ENCODE data around the gene SRPK2.
"Not testable (repeated sequence)": the region's sequence is repeated elsewhere in the genome, so short reads cannot be mapped to it uniquely, and the experiment has no call there.

Gene SRPK2

DNA sequence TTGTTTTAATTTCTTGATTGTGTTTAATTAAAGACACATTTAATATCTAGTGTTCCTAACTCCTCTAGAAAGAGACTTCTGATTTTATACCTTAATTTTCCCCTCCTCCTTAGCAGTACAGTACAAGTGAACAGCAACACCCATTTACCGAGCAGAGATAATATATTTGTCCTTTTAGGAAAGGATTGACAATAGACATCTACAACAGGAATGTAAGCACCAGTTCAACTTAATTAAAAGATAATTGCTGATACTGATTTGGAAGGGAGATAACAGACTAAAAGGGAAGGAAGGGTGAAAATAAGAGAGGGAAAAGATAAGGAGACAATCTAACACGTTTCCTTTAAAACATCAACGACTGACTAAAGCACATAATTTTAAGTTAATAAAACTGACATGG, 119.3 kb downstream of the SRPK2 start:
- Histone ChIP-seq H3K27me3 (no peaks in the 10 kb centered on the region), H3K9me3 (no peaks in the 10 kb centered on the region), H3K27ac (peak overlapping the region; percentile 38), H4K20me1 (peaks cover 46% of the 10 kb centered on the region; the same call in 1 of the 2 replicates), H3K4me1 (peaks cover 32% of the 10 kb centered on the region), H3K36me3 (0 out of 2 replicates have a peak, but pooled peaks cover 2% of the 10 kb centered on the region), H3K9ac (peak overlapping the region; percentile 72; the same call in 1 of the 2 replicates), H3K4me2 (peak overlapping the region; percentile 73), H3K4me3 (peak overlapping the region; percentile 53; the same call in 1 of the 2 replicates)
- TF ChIP-seq Cebpa-rat (IDR thresholded peaks at IDR 0.05), result no peak

DNA sequence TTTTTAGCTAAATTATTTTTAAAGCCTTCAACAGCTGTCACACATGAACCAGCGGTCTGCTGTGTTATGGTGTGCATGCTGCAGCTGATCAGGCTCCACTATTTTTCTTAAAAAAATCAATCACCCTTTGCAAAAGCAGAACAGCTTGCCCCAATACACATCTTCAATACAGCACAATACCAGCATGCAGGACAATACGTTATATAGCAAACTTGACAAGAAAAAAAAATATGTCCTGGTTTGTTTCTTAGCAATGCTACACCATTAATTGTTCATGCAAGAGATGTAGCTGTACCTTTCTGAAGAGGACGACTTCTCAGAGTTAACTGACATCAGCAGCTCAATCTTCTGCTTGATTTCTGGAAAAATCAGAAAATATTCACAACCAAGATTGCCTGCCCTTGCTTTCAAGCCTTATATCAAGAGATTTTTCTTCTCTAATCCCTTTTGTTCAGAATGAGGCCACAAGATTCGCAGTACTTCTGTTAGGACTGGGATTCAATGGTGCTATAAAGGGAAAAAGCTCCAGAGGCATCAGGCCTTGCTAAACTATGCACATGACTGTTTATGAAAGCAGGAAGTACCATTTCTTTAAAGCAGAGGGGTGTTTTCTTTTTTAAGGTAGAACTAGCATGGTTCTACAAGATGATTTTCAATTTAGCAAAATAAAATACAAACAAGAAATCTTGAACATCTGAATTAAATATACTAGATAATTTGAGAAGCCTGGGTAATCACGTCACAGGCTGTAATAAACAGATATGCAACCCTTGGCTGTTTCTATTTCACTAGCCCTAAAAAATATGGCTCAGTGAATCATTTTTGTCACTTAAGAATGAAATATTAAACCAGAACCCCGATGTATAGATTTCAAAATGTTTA, 120.0 kb downstream of the SRPK2 start:
- Histone ChIP-seq H3K27ac (peak overlapping the region; percentile 38), H4K20me1 (peaks cover 41% of the 10 kb centered on the region; the same call in 1 of the 2 replicates), H3K4me3 (peak overlapping the region; percentile 53), H3K36me3 (no peaks in the 10 kb centered on the region), H3K9ac (peak overlapping the region; percentile 72), H3K4me2 (peak overlapping the region; percentile 73), H3K27me3 (no peaks in the 10 kb centered on the region), H3K4me1 (peaks cover 32% of the 10 kb centered on the region), H3K9me3 (no peaks in the 10 kb centered on the region)
- no peak for TF ChIP-seq Cebpa-rat (IDR thresholded peaks at IDR 0.05)

DNA sequence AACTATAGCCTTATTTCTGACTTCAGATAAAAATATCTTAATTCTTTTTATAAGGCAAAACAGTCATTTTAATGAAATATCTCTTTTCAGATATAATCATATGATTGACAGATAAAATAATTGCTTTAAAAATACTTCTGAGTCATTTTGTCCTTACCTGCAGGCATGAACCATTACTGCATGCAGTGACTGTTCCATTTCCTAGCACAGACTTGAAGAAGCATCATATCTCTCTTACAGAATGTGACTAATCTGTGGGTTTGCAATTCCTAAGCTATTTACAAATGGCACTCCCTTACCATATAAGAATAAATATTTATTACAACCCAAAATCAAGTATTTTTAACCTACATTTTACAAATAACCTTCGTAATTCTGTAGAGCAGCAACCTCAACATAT, 120.7 kb downstream of the SRPK2 start:
- Histone ChIP-seq H3K4me1 (peaks cover 32% of the 10 kb centered on the region), H3K36me3 (no peaks in the 10 kb centered on the region), H3K9me3 (no peaks in the 10 kb centered on the region), H4K20me1 (peaks cover 38% of the 10 kb centered on the region), H3K9ac (0 out of 2 replicates have a peak overlapping the region, but pooled peaks have one; percentile 72), H3K27me3 (no peaks in the 10 kb centered on the region), H3K4me3 (peak overlapping the region; percentile 53), H3K4me2 (peak overlapping the region; percentile 73), H3K27ac (no peak overlapping the region)
- TF ChIP-seq Cebpa-rat (IDR thresholded peaks at IDR 0.05), result no peak

DNA sequence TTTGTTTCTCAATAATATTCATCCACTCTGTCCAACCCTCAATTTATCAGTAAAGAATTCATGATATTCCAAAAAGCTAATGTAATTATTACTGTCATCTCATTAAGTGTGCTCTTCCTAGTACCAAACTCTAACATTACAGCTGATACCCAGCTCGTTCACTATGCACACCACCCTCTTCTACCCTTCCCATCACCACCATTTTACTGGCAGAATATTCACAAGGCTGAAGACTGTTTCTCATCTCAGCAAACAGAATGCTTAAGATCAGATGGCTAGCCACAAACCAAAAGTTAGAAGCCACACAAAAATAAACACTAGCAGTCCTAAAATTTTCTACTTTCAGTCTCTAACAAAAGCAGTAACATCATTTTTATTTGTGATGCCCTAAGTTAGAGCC, 121.5 kb downstream of the SRPK2 start:
- TF ChIP-seq Cebpa-rat (IDR thresholded peaks at IDR 0.05), result no peak
- H3K27ac ChIP-seq, result no peak overlapping the region
- no peak overlapping the region for H3K4me3 ChIP-seq
- no peak overlapping the region for H3K9ac ChIP-seq
- H4K20me1 ChIP-seq, result peaks cover 39% of the 10 kb centered on the region
- peak overlapping the region; percentile 73; the same call in 1 of the 2 replicates for H3K4me2 ChIP-seq
- H3K4me1 ChIP-seq, result peaks cover 32% of the 10 kb centered on the region
- no peaks in the 10 kb centered on the region for H3K27me3 ChIP-seq
- H3K9me3 ChIP-seq, result no peaks in the 10 kb centered on the region
- H3K36me3 ChIP-seq, result no peaks in the 10 kb centered on the region

- Histone ChIP-seq H3K9me3 (peaks cover 10% of the 10 kb centered on the region), H3K27me3 (no peaks in the 10 kb centered on the region), H3K9ac (no peak overlapping the region), H4K20me1 (peaks cover 43% of the 10 kb centered on the region), H3K4me1 (peaks cover 26% of the 10 kb centered on the region), H3K27ac (no peak overlapping the region), H3K4me3 (no peak overlapping the region), H3K36me3 (no peaks in the 10 kb centered on the region), H3K4me2 (no peak overlapping the region)
- no peak for TF ChIP-seq Cebpa-rat (IDR thresholded peaks at IDR 0.05)
Measured at GRCh38 chr7:105264707-105265106, 124.0 kb downstream of the SRPK2 start.

DNA sequence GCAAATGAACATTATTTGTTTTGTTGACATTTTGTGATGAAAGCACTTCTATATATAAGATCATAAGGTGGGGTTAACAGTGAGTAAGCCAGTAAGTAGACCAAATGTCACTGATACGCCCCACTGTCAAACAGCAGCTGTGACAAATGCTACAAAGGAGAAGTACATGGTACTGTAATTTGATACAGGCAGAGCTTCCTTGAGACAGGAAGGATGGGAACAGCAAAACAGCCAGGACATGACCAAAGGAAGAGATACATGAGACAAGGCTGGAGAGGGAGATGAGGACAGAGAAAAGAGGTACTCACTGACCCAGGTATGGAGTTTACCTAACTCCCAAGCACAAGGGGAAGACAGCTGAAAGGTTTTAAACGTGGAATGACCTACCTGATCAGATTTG, 127.0 kb downstream of the SRPK2 start:
- no peaks in the 10 kb centered on the region for H3K27me3 ChIP-seq
- peaks cover 51% of the 10 kb centered on the region for H4K20me1 ChIP-seq
- H3K36me3 ChIP-seq, result no peaks in the 10 kb centered on the region
- TF ChIP-seq Cebpa-rat (IDR thresholded peaks at IDR 0.05), result no peak
- no peak overlapping the region for H3K4me3 ChIP-seq
- H3K9ac ChIP-seq, result no peak overlapping the region
- peaks cover 16% of the 10 kb centered on the region for H3K9me3 ChIP-seq
- H3K4me1 ChIP-seq, result peaks cover 17% of the 10 kb centered on the region
- no peak overlapping the region for H3K27ac ChIP-seq
- no peak overlapping the region for H3K4me2 ChIP-seq

DNA sequence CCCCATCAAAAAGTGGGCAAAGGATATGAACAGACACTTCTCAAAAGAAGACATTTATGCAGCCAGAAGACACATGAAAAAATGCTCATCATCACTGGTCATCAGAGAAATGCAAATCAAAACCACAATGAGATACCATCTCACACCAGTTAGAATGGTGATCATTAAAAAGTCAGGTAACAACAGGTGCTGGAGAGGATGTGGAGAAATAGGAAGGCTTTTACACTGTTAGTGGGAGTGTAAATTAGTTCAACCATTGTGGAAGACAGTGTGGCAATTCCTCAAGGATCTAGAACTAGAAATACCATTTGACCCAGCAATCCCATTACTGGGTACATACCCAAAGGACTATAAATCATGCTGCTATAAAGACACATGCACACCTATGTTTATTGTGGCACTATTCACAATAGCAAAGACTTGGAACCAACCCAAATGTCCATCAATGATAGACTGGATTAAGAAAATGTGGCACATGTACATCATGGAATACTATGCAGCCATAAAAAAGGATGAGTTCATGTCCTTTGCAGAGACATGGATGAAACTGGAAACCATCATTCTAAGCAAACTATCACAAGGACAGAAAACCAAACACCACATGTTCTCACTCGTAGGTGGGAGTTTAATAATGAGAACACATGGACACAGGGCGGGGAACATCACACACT, 128.4 kb downstream of the SRPK2 start:
- not testable (repeated sequence) for H3K9ac ChIP-seq, H3K27ac ChIP-seq, H3K27me3 ChIP-seq, H3K4me3 ChIP-seq, H3K36me3 ChIP-seq, H3K4me2 ChIP-seq
- Histone ChIP-seq H3K4me1 (peaks cover 22% of the 10 kb centered on the region), H3K9me3 (peaks cover 16% of the 10 kb centered on the region), H4K20me1 (peaks cover 63% of the 10 kb centered on the region)

DNA sequence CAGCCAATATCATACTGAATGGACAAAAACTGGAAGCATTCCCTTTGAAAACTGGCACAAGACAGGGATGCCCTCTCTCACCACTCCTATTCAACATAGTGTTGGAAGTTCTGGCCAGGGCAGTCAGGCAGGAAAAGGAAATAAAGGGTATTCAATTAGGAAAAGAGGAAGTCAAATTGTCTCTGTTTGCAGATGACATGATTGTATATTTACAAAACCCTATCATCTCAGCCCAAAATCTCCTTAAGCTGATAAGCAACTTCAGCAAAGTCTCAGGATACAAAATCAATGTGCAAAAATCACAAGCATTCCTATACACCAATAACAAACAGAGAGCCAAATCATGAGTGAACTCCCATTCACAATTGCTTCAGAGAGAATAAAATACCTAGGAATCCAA, 129.8 kb downstream of the SRPK2 start:
- Histone ChIP-seq H3K9me3 (peaks cover 16% of the 10 kb centered on the region), H4K20me1 (peaks cover 61% of the 10 kb centered on the region), H3K4me1 (peaks cover 22% of the 10 kb centered on the region)
- H3K9ac ChIP-seq, H3K36me3 ChIP-seq, H3K4me3 ChIP-seq, H3K27me3 ChIP-seq, H3K4me2 ChIP-seq, H3K27ac ChIP-seq: not testable (repeated sequence)

DNA sequence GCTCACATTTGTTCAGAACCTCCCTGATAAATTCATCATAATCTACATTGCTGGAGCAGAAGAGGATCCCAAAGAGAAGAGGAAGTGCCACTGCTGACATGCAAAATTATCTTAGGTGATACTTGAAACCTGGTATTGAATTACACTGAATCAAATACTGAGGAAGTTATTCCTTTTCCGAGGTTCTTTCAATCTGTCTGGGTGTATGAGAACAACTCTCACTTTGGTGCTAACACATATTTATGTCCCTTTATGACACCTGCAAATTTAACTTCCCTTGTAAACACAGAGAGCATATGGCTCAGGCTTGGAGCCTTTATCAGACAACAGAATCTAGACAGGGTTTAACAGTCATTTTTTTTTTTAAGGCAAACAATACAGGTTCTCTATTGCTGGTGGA, 131.4 kb downstream of the SRPK2 start:
- H3K36me3 ChIP-seq, result no peaks in the 10 kb centered on the region
- H3K27ac ChIP-seq, result no peak overlapping the region
- H3K4me3 ChIP-seq, result no peak overlapping the region
- H3K4me1 ChIP-seq, result peaks cover 22% of the 10 kb centered on the region
- peak overlapping the region; percentile 9; the same call in 1 of the 2 replicates for H3K4me2 ChIP-seq
- no peaks in the 10 kb centered on the region for H3K27me3 ChIP-seq
- TF ChIP-seq Cebpa-rat (IDR thresholded peaks at IDR 0.05), result no peak
- H4K20me1 ChIP-seq, result peaks cover 58% of the 10 kb centered on the region
- H3K9me3 ChIP-seq, result peaks cover 16% of the 10 kb centered on the region
- no peak overlapping the region for H3K9ac ChIP-seq

DNA sequence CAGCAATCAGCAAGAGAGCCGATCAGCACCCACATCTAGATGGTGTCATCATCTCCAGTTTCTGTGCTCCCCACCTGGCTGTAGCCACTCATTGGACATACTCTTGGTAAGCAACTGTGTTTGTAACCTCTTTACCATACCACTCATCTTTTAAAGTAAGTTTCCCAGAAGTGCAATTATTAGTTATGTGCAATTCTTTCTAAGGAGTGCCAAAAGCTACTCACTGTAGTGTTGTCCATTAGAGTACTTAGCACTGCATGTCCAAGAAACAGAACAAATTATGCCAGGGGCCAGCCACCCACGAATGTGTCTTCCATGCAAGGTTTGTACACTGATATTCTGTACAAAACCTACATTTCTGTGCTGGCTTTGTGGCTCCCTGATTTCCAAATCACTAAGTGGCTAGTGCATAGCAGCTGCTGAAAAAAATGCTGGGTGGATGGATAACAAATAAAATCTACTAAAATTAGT, 131.9 kb downstream of the SRPK2 start:
- TF ChIP-seq Cebpa-rat (IDR thresholded peaks at IDR 0.05), result no peak
- Histone ChIP-seq H3K27me3 (no peaks in the 10 kb centered on the region), H3K9ac (no peak overlapping the region), H3K9me3 (peaks cover 16% of the 10 kb centered on the region), H3K4me2 (no peak overlapping the region), H3K4me1 (peaks cover 22% of the 10 kb centered on the region), H3K27ac (no peak overlapping the region), H3K4me3 (no peak overlapping the region), H4K20me1 (peaks cover 56% of the 10 kb centered on the region), H3K36me3 (no peaks in the 10 kb centered on the region)

All from BLaER1 (cell line).